ENCODE data around the gene SASS6.

DNA sequence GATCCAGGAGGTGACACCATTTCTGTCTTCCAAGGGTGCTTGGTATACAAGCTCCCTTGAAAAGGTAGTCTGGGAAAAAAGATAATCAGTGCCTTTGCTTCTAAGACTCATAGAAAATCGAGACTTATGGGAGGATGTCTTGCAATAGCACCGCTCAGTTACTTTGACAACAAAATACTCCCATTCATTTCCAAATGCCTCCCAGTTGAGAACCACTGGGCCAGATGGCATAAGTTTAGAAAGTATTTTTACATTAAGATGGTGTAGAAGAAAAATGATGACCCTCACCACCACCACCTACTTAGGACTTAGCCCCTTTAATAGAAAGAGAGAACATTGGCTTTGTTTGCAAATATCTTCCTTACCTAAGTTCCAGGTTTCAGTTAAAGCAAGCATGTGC, 4.9 kb upstream of the SASS6 start:
- no peak for TF ChIP-seq SMC3 (IDR thresholded peaks at IDR 0.05; ENCODE audit: low read depth, low read length)
- TF ChIP-seq, protein P1, sequence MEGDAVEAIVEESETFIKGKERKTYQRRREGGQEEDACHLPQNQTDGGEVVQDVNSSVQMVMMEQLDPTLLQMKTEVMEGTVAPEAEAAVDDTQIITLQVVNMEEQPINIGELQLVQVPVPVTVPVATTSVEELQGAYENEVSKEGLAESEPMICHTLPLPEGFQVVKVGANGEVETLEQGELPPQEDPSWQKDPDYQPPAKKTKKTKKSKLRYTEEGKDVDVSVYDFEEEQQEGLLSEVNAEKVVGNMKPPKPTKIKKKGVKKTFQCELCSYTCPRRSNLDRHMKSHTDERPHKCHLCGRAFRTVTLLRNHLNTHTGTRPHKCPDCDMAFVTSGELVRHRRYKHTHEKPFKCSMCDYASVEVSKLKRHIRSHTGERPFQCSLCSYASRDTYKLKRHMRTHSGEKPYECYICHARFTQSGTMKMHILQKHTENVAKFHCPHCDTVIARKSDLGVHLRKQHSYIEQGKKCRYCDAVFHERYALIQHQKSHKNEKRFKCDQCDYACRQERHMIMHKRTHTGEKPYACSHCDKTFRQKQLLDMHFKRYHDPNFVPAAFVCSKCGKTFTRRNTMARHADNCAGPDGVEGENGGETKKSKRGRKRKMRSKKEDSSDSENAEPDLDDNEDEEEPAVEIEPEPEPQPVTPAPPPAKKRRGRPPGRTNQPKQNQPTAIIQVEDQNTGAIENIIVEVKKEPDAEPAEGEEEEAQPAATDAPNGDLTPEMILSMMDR (IDR thresholded peaks at IDR 0.05) = no peak
- no peak for TF ChIP-seq FOXJ3 (CRISPR knock-in tag; IDR thresholded peaks at IDR 0.05)
- TF ChIP-seq FOXM1 (IDR thresholded peaks at IDR 0.05; ENCODE audit: low read depth) = no peak
- no peak for TF ChIP-seq JUND (IDR thresholded peaks at IDR 0.05)
- TF ChIP-seq, protein P2, sequence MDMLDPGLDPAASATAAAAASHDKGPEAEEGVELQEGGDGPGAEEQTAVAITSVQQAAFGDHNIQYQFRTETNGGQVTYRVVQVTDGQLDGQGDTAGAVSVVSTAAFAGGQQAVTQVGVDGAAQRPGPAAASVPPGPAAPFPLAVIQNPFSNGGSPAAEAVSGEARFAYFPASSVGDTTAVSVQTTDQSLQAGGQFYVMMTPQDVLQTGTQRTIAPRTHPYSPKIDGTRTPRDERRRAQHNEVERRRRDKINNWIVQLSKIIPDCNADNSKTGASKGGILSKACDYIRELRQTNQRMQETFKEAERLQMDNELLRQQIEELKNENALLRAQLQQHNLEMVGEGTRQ (IDR thresholded peaks at IDR 0.05; ENCODE audit: borderline replicate concordance, low read depth, low read length) = no peak
